Astrocyte (in vitro differentiated cells and primary cell): ENCODE results near the gene RASL10B. TPM values are rescaled to one million over a fixed set of nuclear protein-coding genes. Genes with fewer than 3 reads are reported as not detected.

Experiments
- DNase-seq: peaks from one replicate; pipeline ENCODE4 v3.0.0-alpha.2; 2010; ENCODE audit warnings: low read depth
- FAIRE-seq: peaks from 2 replicates; lab custom pipeline; 2011; peaks lifted over from hg19 to GRCh38; lab: Jason Lieb, UNC
- H2AFZ ChIP-seq: 2 replicates; pipeline ENCODE4 v1.6.0; 2012; ENCODE audit warnings: low read depth, low read length, inconsistent platforms
- H3K27ac ChIP-seq: 2 replicates; pipeline ENCODE4 v1.5.1; 2011; ENCODE audit warnings: low read depth, low read length, inconsistent platforms
- H3K27me3 ChIP-seq: 2 replicates; pipeline ENCODE4 v1.6.0; 2011; ENCODE audit warnings: low read length, inconsistent platforms; ENCODE audit not compliant: insufficient read depth
- H3K36me3 ChIP-seq: 2 replicates; pipeline ENCODE4 v1.5.1; 2011; ENCODE audit warnings: low read length, inconsistent platforms; ENCODE audit not compliant: insufficient read depth
- H3K4me1 ChIP-seq: 2 replicates; pipeline ENCODE4 v1.5.1; 2011; ENCODE audit warnings: low read length, inconsistent platforms; ENCODE audit not compliant: insufficient read depth
- H3K4me2 ChIP-seq: 2 replicates; pipeline ENCODE4 v1.6.0; 2012; ENCODE audit warnings: low read length, inconsistent platforms
- H3K4me3 ChIP-seq: 2 replicates; pipeline ENCODE4 v1.5.1; 2011; ENCODE audit warnings: low read depth, mild to moderate bottlenecking, low read length, inconsistent platforms; ENCODE audit not compliant: insufficient read depth
- H3K79me2 ChIP-seq: 2 replicates; pipeline ENCODE4 v1.6.0; 2012; ENCODE audit warnings: mild to moderate bottlenecking, low read length, inconsistent platforms; ENCODE audit not compliant: insufficient read depth
- H3K9ac ChIP-seq: 2 replicates; pipeline ENCODE4 v1.6.0; 2012; ENCODE audit warnings: mild to moderate bottlenecking, low read length, inconsistent platforms
- H3K9me3 ChIP-seq: 2 replicates; pipeline ENCODE4 v1.5.1; 2012; ENCODE audit warnings: low read depth, mild to moderate bottlenecking, low read length, inconsistent platforms; ENCODE audit not compliant: insufficient read depth
- H4K20me1 ChIP-seq: 2 replicates; pipeline ENCODE4 v1.6.0; 2012; ENCODE audit warnings: low read length, inconsistent platforms; ENCODE audit not compliant: insufficient read depth
- H3K27ac Mint-ChIP-seq: one replicate; pipeline ENCODE4 v1.8.0; 2021; ENCODE audit warnings: mild to moderate bottlenecking, mixed read lengths; ENCODE audit not compliant: unreplicated experiment
- H3K27me3 Mint-ChIP-seq: one replicate; pipeline ENCODE4 v1.8.0; 2021; ENCODE audit warnings: low read depth, mixed read lengths; ENCODE audit not compliant: unreplicated experiment
- H3K36me3 Mint-ChIP-seq: one replicate; pipeline ENCODE4 v1.8.0; 2021; ENCODE audit warnings: low read depth, mixed read lengths; ENCODE audit not compliant: unreplicated experiment
- H3K4me1 Mint-ChIP-seq: one replicate; pipeline ENCODE4 v1.8.0; 2021; ENCODE audit warnings: low read depth, mixed read lengths; ENCODE audit not compliant: unreplicated experiment
- H3K4me3 Mint-ChIP-seq: one replicate; pipeline ENCODE4 v1.8.0; 2021; ENCODE audit warnings: mild to moderate bottlenecking, moderate library complexity, mixed read lengths; ENCODE audit not compliant: unreplicated experiment
- H3K9me3 Mint-ChIP-seq: one replicate; pipeline ENCODE4 v1.8.0; 2021; ENCODE audit warnings: mild to moderate bottlenecking, mixed read lengths; ENCODE audit not compliant: unreplicated experiment
- EZH2 ChIP-seq: IDR thresholded peaks from 2 replicates; pipeline ENCODE4 v1.6.1; 2012; ENCODE audit warnings: mild to moderate bottlenecking, low read length, inconsistent platforms; ENCODE audit not compliant: insufficient read depth
- total RNA-seq: library from RNA; stranded (reverse); gene quantifications from 2 replicates; pipeline ENCODE4 v1.2.1, GENCODE V29; 2021
- TF ChIP-seq, protein P1 (sequence below): IDR thresholded peaks from 2 replicates; pipeline ENCODE4 v1.5.1; 2011; ENCODE audit warnings: low read depth, mild to moderate bottlenecking, inconsistent platforms, low read length, moderate library complexity; ENCODE audit not compliant: insufficient read depth

RASL10B gene
- total RNA-seq, 1 donor from 2014 or later, result 21.7 TPM

DNA sequence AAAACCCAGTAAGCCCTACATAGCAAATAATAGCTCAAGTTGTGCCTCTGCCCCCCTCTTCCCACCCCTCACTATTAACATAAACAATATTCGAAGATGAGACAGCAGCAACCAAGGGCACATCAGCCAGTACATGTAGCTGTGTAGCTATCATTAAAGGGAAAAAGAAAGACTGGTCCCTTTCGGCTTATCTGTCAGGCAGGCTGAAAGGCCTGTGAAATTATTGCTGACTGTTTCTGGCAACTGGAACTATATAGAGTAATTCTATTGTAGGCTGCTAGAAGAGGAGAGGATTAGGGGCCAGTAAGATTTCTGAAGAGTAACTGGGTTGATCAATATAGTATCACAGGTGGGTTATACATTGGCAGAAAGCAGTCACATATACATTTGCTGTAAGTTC is 36.5 kb upstream of the RASL10B start:
- H3K79me2 ChIP-seq, result peaks cover 7% of the 10 kb centered on the region
- H3K27me3 ChIP-seq, result no peaks in the 10 kb centered on the region
- H3K4me3 ChIP-seq, result no peak overlapping the region
- Mint-ChIP-seq H3K36me3 (peaks cover 14% of the 10 kb centered on the region), H3K9me3 (no peaks in the 10 kb centered on the region), H3K4me1 (no peaks in the 10 kb centered on the region), H3K27me3 (no peaks in the 10 kb centered on the region), H3K4me3 (no peak overlapping the region), H3K27ac (no peak overlapping the region)
- H3K4me1 ChIP-seq, result no peaks in the 10 kb centered on the region
- H3K9me3 ChIP-seq, result no peaks in the 10 kb centered on the region
- H3K4me2 ChIP-seq, result no peak overlapping the region
- H4K20me1 ChIP-seq, result peaks cover 26% of the 10 kb centered on the region
- no peak overlapping the region for H2AFZ ChIP-seq
- no peak for DNase-seq
- no peak overlapping the region for H3K27ac ChIP-seq
- no peak for FAIRE-seq
- no peak for TF ChIP-seq EZH2
- TF ChIP-seq, protein P1, sequence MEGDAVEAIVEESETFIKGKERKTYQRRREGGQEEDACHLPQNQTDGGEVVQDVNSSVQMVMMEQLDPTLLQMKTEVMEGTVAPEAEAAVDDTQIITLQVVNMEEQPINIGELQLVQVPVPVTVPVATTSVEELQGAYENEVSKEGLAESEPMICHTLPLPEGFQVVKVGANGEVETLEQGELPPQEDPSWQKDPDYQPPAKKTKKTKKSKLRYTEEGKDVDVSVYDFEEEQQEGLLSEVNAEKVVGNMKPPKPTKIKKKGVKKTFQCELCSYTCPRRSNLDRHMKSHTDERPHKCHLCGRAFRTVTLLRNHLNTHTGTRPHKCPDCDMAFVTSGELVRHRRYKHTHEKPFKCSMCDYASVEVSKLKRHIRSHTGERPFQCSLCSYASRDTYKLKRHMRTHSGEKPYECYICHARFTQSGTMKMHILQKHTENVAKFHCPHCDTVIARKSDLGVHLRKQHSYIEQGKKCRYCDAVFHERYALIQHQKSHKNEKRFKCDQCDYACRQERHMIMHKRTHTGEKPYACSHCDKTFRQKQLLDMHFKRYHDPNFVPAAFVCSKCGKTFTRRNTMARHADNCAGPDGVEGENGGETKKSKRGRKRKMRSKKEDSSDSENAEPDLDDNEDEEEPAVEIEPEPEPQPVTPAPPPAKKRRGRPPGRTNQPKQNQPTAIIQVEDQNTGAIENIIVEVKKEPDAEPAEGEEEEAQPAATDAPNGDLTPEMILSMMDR, result no peak
- H3K9ac ChIP-seq, result no peak overlapping the region
- peaks cover 35% of the 10 kb centered on the region for H3K36me3 ChIP-seq

GRCh38 chr17:35695613-35696012 is 35.8 kb upstream of the RASL10B start:
- Histone ChIP-seq H3K27me3 (no peaks in the 10 kb centered on the region), H2AFZ (no peak overlapping the region), H4K20me1 (peaks cover 21% of the 10 kb centered on the region), H3K4me3 (no peak overlapping the region), H3K4me1 (no peaks in the 10 kb centered on the region), H3K27ac (no peak overlapping the region), H3K9me3 (no peaks in the 10 kb centered on the region), H3K9ac (no peak overlapping the region), H3K79me2 (peaks cover 7% of the 10 kb centered on the region), H3K4me2 (no peak overlapping the region), H3K36me3 (peaks cover 39% of the 10 kb centered on the region)
- Mint-ChIP-seq H3K27ac (no peak overlapping the region), H3K9me3 (no peaks in the 10 kb centered on the region), H3K4me3 (no peak overlapping the region), H3K27me3 (no peaks in the 10 kb centered on the region), H3K36me3 (peaks cover 16% of the 10 kb centered on the region), H3K4me1 (no peaks in the 10 kb centered on the region)
- TF ChIP-seq EZH2, result no peak
- TF ChIP-seq, protein P1, result no peak
- DNase-seq (no peak), FAIRE-seq (no peak)

- no peaks in the 10 kb centered on the region for H3K27me3 Mint-ChIP-seq
- no peak overlapping the region for H3K27ac Mint-ChIP-seq
- H3K9me3 Mint-ChIP-seq, result no peaks in the 10 kb centered on the region
- DNase-seq (no peak), FAIRE-seq (no peak)
- Histone ChIP-seq H3K27me3 (no peaks in the 10 kb centered on the region), H3K4me1 (no peaks in the 10 kb centered on the region), H3K36me3 (peaks cover 33% of the 10 kb centered on the region), H3K9me3 (no peaks in the 10 kb centered on the region), H2AFZ (no peak overlapping the region), H3K27ac (no peak overlapping the region), H3K4me3 (no peak overlapping the region), H3K79me2 (peaks cover 11% of the 10 kb centered on the region), H3K9ac (no peak overlapping the region), H3K4me2 (no peak overlapping the region), H4K20me1 (peaks cover 34% of the 10 kb centered on the region)
- no peak overlapping the region for H3K4me3 Mint-ChIP-seq
- H3K36me3 Mint-ChIP-seq, result peaks cover 11% of the 10 kb centered on the region
- H3K4me1 Mint-ChIP-seq, result no peaks in the 10 kb centered on the region
- TF ChIP-seq, protein P1, result no peak
- TF ChIP-seq EZH2, result no peak
Measured at GRCh38 chr17:35698800-35699199, 32.6 kb upstream of the RASL10B start.
